IMR-90 (cell line): ENCODE results near the gene KIF1A. TPM values are rescaled to one million over a fixed set of nuclear protein-coding genes. Genes with fewer than 3 reads are reported as not detected.

ENCODE experiments used
- ATAC-seq: fragments of 200-7000 bp; cut with Tn5 transposase; 2 replicates; pipeline ENCODE4 v1.9.1; 2020; ENCODE audit warnings: low read depth, mild to moderate bottlenecking, moderate library complexity
- BruUV-seq: library from RNA; stranded (reverse); fragments of 400-500 nt; replicated peaks from 2 replicates; lab custom pipeline; 2021; lab: Mats Ljungman, UMichigan
- CTCF ChIA-PET: fragments of 300-600 bp; formaldehyde crosslinking; extraction: SDS; loops from one replicate; lab custom pipeline; 2021; ENCODE audit warnings: antibody characterized with exemption; lab: Yijun Ruan, JAX
- POLR2A ChIA-PET: fragments of 300-600 bp; sonication (Branson Sonifier 250); formaldehyde crosslinking; loops from one replicate; lab custom pipeline; 2022; ENCODE audit warnings: antibody characterized with exemption; ENCODE audit not compliant: unreplicated experiment; lab: Charles Lee
- DNase-seq: peaks from one replicate; pipeline ENCODE4 v3.0.0; 2013
- H2AFZ ChIP-seq: replicated peaks from 2 replicates; pipeline ENCODE3; 2013; ENCODE audit warnings: low read length, mild to moderate bottlenecking; ENCODE audit not compliant: poor library complexity
- H2AK5ac ChIP-seq: 2 replicates; pipeline ENCODE4 v1.6.1; 2013; ENCODE audit warnings: low read depth, low read length, inconsistent platforms
- H2AK9ac ChIP-seq: replicated peaks from 2 replicates; pipeline ENCODE3; 2013; ENCODE audit warnings: mild to moderate bottlenecking, low read depth, low read length, moderate library complexity; ENCODE audit not compliant: poor library complexity
- H2BK120ac ChIP-seq: 2 replicates; pipeline ENCODE4 v1.6.1; 2013; ENCODE audit warnings: low read depth, low read length, inconsistent platforms
- H2BK15ac ChIP-seq: 3 replicates; pipeline ENCODE4 v1.6.1; 2013; ENCODE audit warnings: low read depth, low read length, inconsistent platforms
- H2BK20ac ChIP-seq: 2 replicates; pipeline ENCODE4 v1.6.1; 2013; ENCODE audit warnings: low read depth, mild to moderate bottlenecking, inconsistent platforms, low read length, moderate library complexity
- H2BK5ac ChIP-seq: 2 replicates; pipeline ENCODE4 v1.6.1; 2013; ENCODE audit warnings: mild to moderate bottlenecking, low read depth, low read length, inconsistent platforms; ENCODE audit not compliant: poor library complexity, severe bottlenecking
- H3K14ac ChIP-seq: replicated peaks from 2 replicates; pipeline ENCODE4 v1.6.1; 2013; ENCODE audit warnings: low read depth, low read length, inconsistent platforms
- H3K18ac ChIP-seq: 2 replicates; pipeline ENCODE4 v1.6.1; 2013; ENCODE audit warnings: low read depth, low read length, control low read depth
- H3K23ac ChIP-seq: 2 replicates; pipeline ENCODE4 v1.6.1; 2013; ENCODE audit warnings: low read depth, low read length, inconsistent platforms
- H3K27ac ChIP-seq: 2 replicates; pipeline ENCODE4 v1.5.1; 2013; ENCODE audit warnings: mild to moderate bottlenecking, control low read depth, low read length; ENCODE audit not compliant: insufficient read depth
- H3K27me3 ChIP-seq: 2 replicates; pipeline ENCODE4 v1.6.1; 2013; ENCODE audit warnings: low read length; ENCODE audit not compliant: control insufficient read depth, insufficient read depth
- H3K36me3 ChIP-seq: 2 replicates; pipeline ENCODE4 v1.6.1; 2013; ENCODE audit warnings: low read length, mixed read lengths; ENCODE audit not compliant: control insufficient read depth, insufficient read depth
- H3K4ac ChIP-seq: 2 replicates; pipeline ENCODE4 v1.6.1; 2013; ENCODE audit warnings: low read depth, low read length, inconsistent platforms
- H3K4me1 ChIP-seq: 2 replicates; pipeline ENCODE4 v1.6.1; 2013; ENCODE audit warnings: low read length, mixed read lengths; ENCODE audit not compliant: control insufficient read depth, insufficient read depth
- H3K4me2 ChIP-seq: 2 replicates; pipeline ENCODE4 v1.6.1; 2013; ENCODE audit warnings: low read depth, mild to moderate bottlenecking, control low read depth, low read length, moderate library complexity
- H3K4me3 ChIP-seq: 2 replicates; pipeline ENCODE4 v1.5.1; 2013; ENCODE audit warnings: low read depth, mild to moderate bottlenecking, control low read depth, low read length, moderate library complexity; ENCODE audit not compliant: insufficient read depth
- H3K56ac ChIP-seq: 2 replicates; pipeline ENCODE4 v1.6.1; 2013; ENCODE audit warnings: low read length, inconsistent platforms; ENCODE audit not compliant: insufficient read depth; ENCODE audit errors: extremely low read depth
- H3K79me1 ChIP-seq, 2 experiments: 2 replicates each; pipeline ENCODE4 v1.6.1; 2013; ENCODE audit warnings: low read length in 2 of 2, inconsistent platforms in 1 of 2, low read depth in 1 of 2
- H3K9ac ChIP-seq: 2 replicates; pipeline ENCODE4 v1.6.1; 2013; ENCODE audit warnings: low read depth, low read length, control low read depth
- H3K9me1 ChIP-seq: 2 replicates; pipeline ENCODE4 v1.6.1; 2013; ENCODE audit warnings: low read length, inconsistent platforms; ENCODE audit not compliant: insufficient read depth
- H3K9me3 ChIP-seq: 2 replicates; pipeline ENCODE4 v1.6.1; 2013; ENCODE audit warnings: low read length; ENCODE audit not compliant: control insufficient read depth, insufficient read depth
- H4K20me1 ChIP-seq: 2 replicates; pipeline ENCODE4 v1.6.1; 2013; ENCODE audit warnings: low read length, inconsistent platforms; ENCODE audit not compliant: insufficient read depth
- H4K5ac ChIP-seq: 2 replicates; pipeline ENCODE4 v1.6.1; 2013; ENCODE audit warnings: mild to moderate bottlenecking, low read depth, low read length, control low read depth
- H4K8ac ChIP-seq, 2 experiments: 2 replicates each; pipeline ENCODE4 v1.6.1; 2013; ENCODE audit warnings: low read depth in 2 of 2, low read length in 2 of 2, control low read depth in 1 of 2, inconsistent platforms in 1 of 2
- H4K91ac ChIP-seq: 2 replicates; pipeline ENCODE4 v1.6.1; 2013; ENCODE audit warnings: low read depth, low read length, inconsistent platforms; ENCODE audit not compliant: insufficient read depth
- BHLHE40 ChIP-seq: fragments of 150-350 bp; IDR thresholded peaks from 2 replicates; pipeline ENCODE4 v1.6.1; 2016; ENCODE audit warnings: mild to moderate bottlenecking, low read depth, low read length
- CEBPB ChIP-seq: IDR thresholded peaks from 2 replicates; pipeline ENCODE4 v1.6.1; 2012; ENCODE audit warnings: low read depth, low read length, improper control_type of control experiment
- CHD1 ChIP-seq: IDR thresholded peaks from 2 replicates; pipeline ENCODE4 v1.6.1; 2012; ENCODE audit warnings: low read depth, low read length, improper control_type of control experiment
- FOS ChIP-seq: fragments of 150-350 bp; IDR thresholded peaks from 2 replicates; pipeline ENCODE4 v1.6.1; 2016; ENCODE audit warnings: low read depth, low read length
- MAFK ChIP-seq: IDR thresholded peaks from 2 replicates; pipeline ENCODE4 v1.6.1; 2012; ENCODE audit warnings: low read depth, low read length, improper control_type of control experiment
- MAZ ChIP-seq: IDR thresholded peaks from 2 replicates; pipeline ENCODE4 v1.6.1; 2012; ENCODE audit warnings: low read depth, mild to moderate bottlenecking, low read length, improper control_type of control experiment, moderate library complexity, borderline replicate concordance
- MXI1 ChIP-seq: IDR thresholded peaks from 2 replicates; pipeline ENCODE4 v1.6.1; 2012; ENCODE audit warnings: low read depth, mild to moderate bottlenecking, low read length, moderate library complexity, borderline replicate concordance
- POLR2A ChIP-seq: IDR thresholded peaks from 2 replicates; pipeline ENCODE4 v1.6.1; 2012; ENCODE audit warnings: mild to moderate bottlenecking, low read depth, low read length
- RAD21 ChIP-seq: IDR thresholded peaks from 2 replicates; pipeline ENCODE4 v1.6.1; 2012; ENCODE audit warnings: low read length, improper control_type of control experiment
- RCOR1 ChIP-seq: IDR thresholded peaks from 2 replicates; pipeline ENCODE4 v1.6.1; 2012; ENCODE audit warnings: mild to moderate bottlenecking, low read length, improper control_type of control experiment; ENCODE audit not compliant: insufficient replicate concordance
- RFX5 ChIP-seq: IDR thresholded peaks from 2 replicates; pipeline ENCODE4 v1.8.0; 2012; ENCODE audit warnings: low read depth, mild to moderate bottlenecking, low read length, moderate library complexity
- SMC3 ChIP-seq: fragments of 150-350 bp; IDR thresholded peaks from 2 replicates; pipeline ENCODE4 v1.6.1; 2016; ENCODE audit warnings: low read depth, mild to moderate bottlenecking, antibody characterized with exemption, low read length, moderate library complexity
- USF2 ChIP-seq: fragments of 150-350 bp; IDR thresholded peaks from 2 replicates; pipeline ENCODE4 v1.6.1; 2017; ENCODE audit warnings: mild to moderate bottlenecking, antibody characterized with exemption, low read length, low read depth
- WGBS, 2 experiments: methylation state at CpG; one replicate each; pipeline versions ENCODE4 v1.1.5 to v1.1.7; 2013; ENCODE audit warnings: missing lambda C conversion rate in 2 of 2; ENCODE audit not compliant: insufficient read length in 1 of 2; ENCODE audit errors: extremely low coverage in 2 of 2; 5-methylcytosine and 5-hydroxymethylcytosine counted together
- dilution Hi-C: fragments of 300-500 bp; cut with HindIII; formaldehyde crosslinking; loops from one replicate; pipeline ENCODE4 v1.14.3; 2018; ENCODE audit warnings: low sequenced_read_pairs; ENCODE audit not compliant: unreplicated experiment
- in situ Hi-C: fragments of 300-500 bp; cut with MboI; formaldehyde crosslinking; loops from 3 replicates; pipeline ENCODE4 v1.14.3; 2019; ENCODE audit warnings: low sequenced_read_pairs, inconsistent platforms, mixed read lengths
- intact Hi-C: fragments of 100-400 bp; cut with micrococcal nuclease; formaldehyde crosslinking; loops from 2 replicates; pipeline ENCODE4 v1.10.0; 2022
- polyA plus RNA-seq, 3 experiments: library from polyadenylated mRNA; depleted of rRNA; stranded (reverse); fragments of >200 nt; gene quantifications; 2 replicates each; pipeline ENCODE4 v1.2.3, GENCODE V29; 2012; ENCODE audit warnings: low replicate concordance in 1 of 3
- total RNA-seq: library from RNA; depleted of rRNA; stranded (reverse); fragments of >200 nt; gene quantifications from 2 replicates; pipeline ENCODE4 v1.2.3, GENCODE V29; 2012
- TF ChIP-seq, protein P1 (sequence below): fragments of 150-350 bp; IDR thresholded peaks from 2 replicates; pipeline ENCODE4 v1.6.1; 2016; ENCODE audit warnings: low read depth, mild to moderate bottlenecking, low read length, moderate library complexity, borderline replicate concordance
- TF ChIP-seq, protein P2 (sequence below): conservative IDR thresholded peaks from 2 replicates; pipeline ENCODE4 v1.5.1; 2012; ENCODE audit warnings: mild to moderate bottlenecking, low read depth, low read length, improper control_type of control experiment

The KIF1A gene
- total and polyA plus RNA-seq, 2 of the 4 experiments (the other 2 are of a cell fraction), result under 0.01 TPM; not detected in 1

DNA sequence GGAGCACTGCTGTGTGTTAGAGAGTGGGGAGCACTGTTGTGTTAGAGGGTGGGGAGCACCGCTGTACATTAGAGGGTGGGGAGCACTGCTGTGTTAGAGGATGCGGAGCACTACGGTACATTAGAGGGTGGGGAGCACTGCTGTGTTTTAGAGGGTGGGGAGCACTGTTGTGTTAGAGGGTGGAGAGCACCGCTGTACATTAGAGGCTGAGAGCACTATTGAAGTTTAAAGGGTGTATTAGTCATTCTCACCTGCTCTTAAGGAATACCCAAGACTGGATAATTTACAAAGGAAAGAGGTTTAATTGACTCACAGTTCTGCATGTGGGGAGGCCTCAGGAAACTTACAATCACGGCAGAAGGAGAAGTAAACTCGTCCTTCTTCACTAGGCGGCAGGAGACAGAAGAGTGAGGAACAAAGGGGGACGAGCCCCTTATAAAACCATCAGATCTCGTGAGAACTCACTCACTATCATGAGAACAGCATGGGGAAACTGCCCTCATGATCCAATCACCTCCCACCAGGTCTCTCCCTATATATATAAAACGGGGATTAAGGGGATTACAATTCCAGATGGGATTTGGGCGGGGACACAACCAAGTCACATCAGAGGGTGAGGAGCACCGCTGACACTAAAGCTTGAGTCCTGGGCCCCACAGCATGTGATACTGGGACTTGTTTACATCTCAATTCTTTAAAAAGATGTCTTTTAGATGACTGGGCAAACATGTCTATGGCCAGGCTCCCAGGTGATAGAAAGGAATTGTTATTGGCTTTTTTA lies 29.1 kb upstream of the KIF1A start:
- Histone ChIP-seq H3K4me2 (no peak overlapping the region), H4K91ac (no peak overlapping the region), H2AK5ac (no peak overlapping the region), H3K4me1 (no peaks in the 10 kb centered on the region), H3K56ac (no peak overlapping the region), H4K5ac (no peak overlapping the region), H2BK20ac (no peak overlapping the region), H2AK9ac (no peak overlapping the region), H2BK15ac (no peak overlapping the region), H2AFZ (no peak overlapping the region), H3K14ac (no peak overlapping the region), H2BK120ac (no peak overlapping the region), H3K79me1 (no peaks in the 10 kb centered on the region), H3K18ac (no peak overlapping the region), H3K9me3 (peaks cover under 1% of the 10 kb centered on the region), H3K36me3 (no peaks in the 10 kb centered on the region), H3K4ac (no peak overlapping the region), H3K27me3 (peaks cover 7% of the 10 kb centered on the region), H3K9me1 (no peaks in the 10 kb centered on the region), H4K8ac (no peak overlapping the region), H2BK5ac (no peak overlapping the region), H4K20me1 (peaks cover 6% of the 10 kb centered on the region; the same call in 1 of the 2 replicates), H3K23ac (no peak overlapping the region), H3K4me3 (no peak overlapping the region), H3K27ac (no peak overlapping the region), H3K9ac (no peak overlapping the region)
- POLR2A ChIA-PET, result no interaction called here
- no peak for ATAC-seq
- no peak for DNase-seq
- BruUV-seq, result no TSS peak
- no CpG with 5 or more reads among the region's 12 CpGs for WGBS, 2 experiments
- intact Hi-C loops, result no loop called here
- CTCF ChIA-PET, result no interaction called here
- in situ Hi-C loops, result loop anchor here (10.0 kb wide), 1 partner anchor 344 kb away; no protein-coding TSS in a partner anchor
- dilution Hi-C loops, result no loop called here
- TF ChIP-seq POLR2A, result no peak
- no peak for TF ChIP-seq MXI1
- TF ChIP-seq, protein P1, sequence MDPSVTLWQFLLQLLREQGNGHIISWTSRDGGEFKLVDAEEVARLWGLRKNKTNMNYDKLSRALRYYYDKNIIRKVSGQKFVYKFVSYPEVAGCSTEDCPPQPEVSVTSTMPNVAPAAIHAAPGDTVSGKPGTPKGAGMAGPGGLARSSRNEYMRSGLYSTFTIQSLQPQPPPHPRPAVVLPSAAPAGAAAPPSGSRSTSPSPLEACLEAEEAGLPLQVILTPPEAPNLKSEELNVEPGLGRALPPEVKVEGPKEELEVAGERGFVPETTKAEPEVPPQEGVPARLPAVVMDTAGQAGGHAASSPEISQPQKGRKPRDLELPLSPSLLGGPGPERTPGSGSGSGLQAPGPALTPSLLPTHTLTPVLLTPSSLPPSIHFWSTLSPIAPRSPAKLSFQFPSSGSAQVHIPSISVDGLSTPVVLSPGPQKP, result no peak
- TF ChIP-seq BHLHE40, result no peak
- no peak for TF ChIP-seq RFX5
- TF ChIP-seq MAFK, result no peak
- no peak for TF ChIP-seq USF2
- no peak for TF ChIP-seq MAZ
- no peak for TF ChIP-seq CEBPB
- TF ChIP-seq RAD21, result no peak
- TF ChIP-seq, protein P2, sequence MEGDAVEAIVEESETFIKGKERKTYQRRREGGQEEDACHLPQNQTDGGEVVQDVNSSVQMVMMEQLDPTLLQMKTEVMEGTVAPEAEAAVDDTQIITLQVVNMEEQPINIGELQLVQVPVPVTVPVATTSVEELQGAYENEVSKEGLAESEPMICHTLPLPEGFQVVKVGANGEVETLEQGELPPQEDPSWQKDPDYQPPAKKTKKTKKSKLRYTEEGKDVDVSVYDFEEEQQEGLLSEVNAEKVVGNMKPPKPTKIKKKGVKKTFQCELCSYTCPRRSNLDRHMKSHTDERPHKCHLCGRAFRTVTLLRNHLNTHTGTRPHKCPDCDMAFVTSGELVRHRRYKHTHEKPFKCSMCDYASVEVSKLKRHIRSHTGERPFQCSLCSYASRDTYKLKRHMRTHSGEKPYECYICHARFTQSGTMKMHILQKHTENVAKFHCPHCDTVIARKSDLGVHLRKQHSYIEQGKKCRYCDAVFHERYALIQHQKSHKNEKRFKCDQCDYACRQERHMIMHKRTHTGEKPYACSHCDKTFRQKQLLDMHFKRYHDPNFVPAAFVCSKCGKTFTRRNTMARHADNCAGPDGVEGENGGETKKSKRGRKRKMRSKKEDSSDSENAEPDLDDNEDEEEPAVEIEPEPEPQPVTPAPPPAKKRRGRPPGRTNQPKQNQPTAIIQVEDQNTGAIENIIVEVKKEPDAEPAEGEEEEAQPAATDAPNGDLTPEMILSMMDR, result no peak
- no peak for TF ChIP-seq RCOR1
- TF ChIP-seq FOS, result no peak
- TF ChIP-seq SMC3, result no peak
- no peak for TF ChIP-seq CHD1
